WTC11 (cell line): ENCODE measurements around the gene CCDC12. TPM values are rescaled to one million over a fixed set of nuclear protein-coding genes. Genes with fewer than 3 reads are reported as not detected.

Experiments
- ATAC-seq: fragments of 200-7000 bp; cut with Tn5 transposase; 2 replicates; pipeline ENCODE4 v1.10.0; 2021; ENCODE audit warnings: mild to moderate bottlenecking, moderate library complexity
- CTCF ChIA-PET: fragments of 300-600 bp; sonication (Branson Sonifier 250); formaldehyde crosslinking; loops from one replicate; lab custom pipeline; 2021; ENCODE audit warnings: antibody characterized with exemption; lab: Charles Lee
- POLR2A ChIA-PET: fragments of 350-600 bp; sonication (Branson Sonifier 250); formaldehyde crosslinking; loops from one replicate; lab custom pipeline; 2021; ENCODE audit warnings: antibody characterized with exemption; lab: Charles Lee
- DNase-seq: peaks from one replicate; pipeline ENCODE4 v3.0.0; 2021; ENCODE audit warnings: low spot score
- H3K27ac Mint-ChIP-seq: 2 replicates; pipeline ENCODE4 v1.8.0; 2021; ENCODE audit warnings: mixed read lengths
- H3K27me3 Mint-ChIP-seq: 2 replicates; pipeline ENCODE4 v1.8.0; 2021; ENCODE audit warnings: low read depth, mild to moderate bottlenecking, moderate library complexity, mixed read lengths
- H3K36me3 Mint-ChIP-seq: 2 replicates; pipeline ENCODE4 v1.8.0; 2021; ENCODE audit warnings: mixed read lengths
- H3K4me1 Mint-ChIP-seq: 2 replicates; pipeline ENCODE4 v1.8.0; 2022; ENCODE audit warnings: mixed read lengths
- H3K4me3 Mint-ChIP-seq: 2 replicates; pipeline ENCODE4 v1.8.0; 2021; ENCODE audit warnings: mild to moderate bottlenecking, moderate library complexity, mixed read lengths
- H3K9me3 Mint-ChIP-seq: 2 replicates; pipeline ENCODE4 v1.8.0; 2021; ENCODE audit warnings: mixed read lengths
- ATF1 ChIP-seq: sonication (generic); formaldehyde crosslinking; IDR thresholded peaks from 2 replicates; pipeline ENCODE4 v1.8.1; 2023; ENCODE audit warnings: mild to moderate bottlenecking, moderate library complexity, missing genetic modification reagents
- CREM ChIP-seq: sonication (generic); formaldehyde crosslinking; IDR thresholded peaks from 2 replicates; pipeline ENCODE4 v1.8.1; 2022; ENCODE audit warnings: mild to moderate bottlenecking, missing genetic modification reagents, moderate library complexity
- CTCF ChIP-seq: fragments of 200-600 bp; IDR thresholded peaks from 2 replicates; pipeline ENCODE4 v1.8.0; 2022; ENCODE audit warnings: antibody characterized with exemption
- ELF4 ChIP-seq: sonication (generic); formaldehyde crosslinking; IDR thresholded peaks from 2 replicates; pipeline ENCODE4 v1.8.1; 2022; ENCODE audit warnings: low read depth, mild to moderate bottlenecking, moderate library complexity, missing genetic modification reagents
- FOXP1 ChIP-seq: sonication (generic); formaldehyde crosslinking; IDR thresholded peaks from 2 replicates; pipeline ENCODE4 v1.8.0; 2022; ENCODE audit warnings: missing genetic modification reagents, mild to moderate bottlenecking, moderate library complexity, borderline replicate concordance
- GRHL2 ChIP-seq: fragments of 250-450 bp; sonication (Bioruptor Pico); IDR thresholded peaks from 2 replicates; pipeline ENCODE4 v1.8.0; 2022; ENCODE audit warnings: mild to moderate bottlenecking, moderate library complexity; ENCODE audit not compliant: insufficient replicate concordance, severe bottlenecking
- GTF2I ChIP-seq: fragments of 250-450 bp; sonication (Bioruptor Pico); conservative IDR thresholded peaks from 2 replicates; pipeline ENCODE4 v1.4.0; 2021; ENCODE audit warnings: mild to moderate bottlenecking
- IRF1 ChIP-seq: sonication (generic); formaldehyde crosslinking; IDR thresholded peaks from 2 replicates; pipeline ENCODE4 v1.8.0; 2023; ENCODE audit warnings: missing genetic modification reagents
- MLX ChIP-seq: sonication (generic); formaldehyde crosslinking; IDR thresholded peaks from 2 replicates; pipeline ENCODE4 v1.8.1; 2023; ENCODE audit warnings: mild to moderate bottlenecking, missing genetic modification reagents, moderate library complexity
- NR1H2 ChIP-seq: sonication (generic); formaldehyde crosslinking; IDR thresholded peaks from 2 replicates; pipeline ENCODE4 v1.9.0; 2021; ENCODE audit warnings: mild to moderate bottlenecking, moderate library complexity, missing genetic modification reagents
- NR3C1 ChIP-seq: sonication (generic); formaldehyde crosslinking; conservative IDR thresholded peaks from 2 replicates; pipeline ENCODE4 v1.8.1; 2023; ENCODE audit warnings: low read depth, mild to moderate bottlenecking, missing genetic modification reagents
- STAT6 ChIP-seq: sonication (generic); formaldehyde crosslinking; conservative IDR thresholded peaks from 2 replicates; pipeline ENCODE4 v1.8.1; 2023; ENCODE audit warnings: mild to moderate bottlenecking, low read depth, missing genetic modification reagents, moderate library complexity
- TCF7 ChIP-seq: sonication (generic); formaldehyde crosslinking; IDR thresholded peaks from 2 replicates; pipeline ENCODE4 v1.8.0; 2022; ENCODE audit warnings: mild to moderate bottlenecking, low read depth, missing genetic modification reagents, moderate library complexity
- TEAD4 ChIP-seq: sonication (generic); formaldehyde crosslinking; IDR thresholded peaks from 2 replicates; pipeline ENCODE4 v1.8.0; 2022; ENCODE audit warnings: mild to moderate bottlenecking, missing genetic modification reagents
- USF2 ChIP-seq: sonication (generic); formaldehyde crosslinking; IDR thresholded peaks from 2 replicates; pipeline ENCODE4 v1.8.1; 2023; ENCODE audit warnings: mild to moderate bottlenecking, missing genetic modification reagents, moderate library complexity
- ZNF121 ChIP-seq: sonication (generic); formaldehyde crosslinking; IDR thresholded peaks from 2 replicates; pipeline ENCODE4 v1.8.0; 2023; ENCODE audit warnings: missing genetic modification reagents
- ZNF396 ChIP-seq: fragments of 250-450 bp; sonication (Bioruptor Pico); IDR thresholded peaks from 2 replicates; pipeline ENCODE4 v1.8.0; 2021; ENCODE audit warnings: mild to moderate bottlenecking, moderate library complexity, borderline replicate concordance
- ZNF425 ChIP-seq: fragments of 250-450 bp; sonication (Bioruptor Pico); conservative IDR thresholded peaks from 2 replicates; pipeline ENCODE4 v1.9.0; 2021; ENCODE audit warnings: mild to moderate bottlenecking
- total RNA-seq: library from RNA; stranded (reverse); gene quantifications from 3 replicates; pipeline ENCODE4 v1.2.3, GENCODE V29; 2021

Gene CCDC12
- total RNA-seq, 1 experiment from 2014 or later = 59.1 TPM

- TF ChIP-seq CTCF (no peak), CREM (CRISPR knock-in tag) (no peak), STAT6 (CRISPR knock-in tag) (no peak), ELF4 (CRISPR knock-in tag) (no peak), IRF1 (CRISPR knock-in tag) (no peak), ZNF396 (CRISPR knock-in tag) (no peak), ZNF121 (CRISPR knock-in tag) (no peak)
Measured at GRCh38 chr3:46901591-46902187, 74.9 kb downstream of the CCDC12 start (continued).

GRCh38 chr3:46901061-46901460 is 75.5 kb downstream of the CCDC12 start:
- no peak overlapping the region for H3K27ac Mint-ChIP-seq
- ATAC-seq = no peak
- H3K9me3 Mint-ChIP-seq = no peaks in the 10 kb centered on the region
- TF ChIP-seq ZNF425 = no peak
- no peak for TF ChIP-seq NR1H2 (CRISPR knock-in tag)
- TF ChIP-seq TEAD4 (CRISPR knock-in tag) = no peak
- TF ChIP-seq IRF1 (CRISPR knock-in tag) = no peak
- TF ChIP-seq MLX (CRISPR knock-in tag) = no peak
- TF ChIP-seq TCF7 (CRISPR knock-in tag) = no peak
- TF ChIP-seq GTF2I (CRISPR knock-in tag) = no peak
- no peak for TF ChIP-seq ELF4 (CRISPR knock-in tag)
- TF ChIP-seq NR3C1 (CRISPR knock-in tag) = no peak
- no peak for TF ChIP-seq GRHL2
- TF ChIP-seq USF2 (CRISPR knock-in tag) = no peak
- TF ChIP-seq ATF1 = no peak
- TF ChIP-seq FOXP1 (CRISPR knock-in tag) = no peak
- H3K36me3 Mint-ChIP-seq = no peaks in the 10 kb centered on the region
- POLR2A ChIA-PET = no interaction called here
- no peaks in the 10 kb centered on the region; the same call in 1 of the 2 replicates for H3K4me1 Mint-ChIP-seq
- CTCF ChIA-PET = interaction anchor here (0.8 to 1.5 kb wide), 4 partner anchors 9 to 237 kb away, joined by 4 read pairs; partner anchors contain the start of gene PRSS50
- H3K4me3 Mint-ChIP-seq = no peak overlapping the region
- H3K27me3 Mint-ChIP-seq = peaks cover 22% of the 10 kb centered on the region
- no peak for DNase-seq
